Activated T-helper 1 cell treated with anti-CD3 and anti-CD28 coated beads, Interleukin-2, amount 50 U/mL, for 16 hours (primary cell): ENCODE data around the gene MAT2A.
"Not testable (repeated sequence)": the region's sequence is repeated elsewhere in the genome, so short reads cannot be mapped to it uniquely, and the experiment has no call there.

Experiments used
- DNase-seq, 2 donors: peaks; one replicate each; pipeline ENCODE4 v3.0.0-alpha.2; 2020; ENCODE audit warnings: low read depth in 1 of 2, low spot score in 1 of 2

MAT2A gene

DNA sequence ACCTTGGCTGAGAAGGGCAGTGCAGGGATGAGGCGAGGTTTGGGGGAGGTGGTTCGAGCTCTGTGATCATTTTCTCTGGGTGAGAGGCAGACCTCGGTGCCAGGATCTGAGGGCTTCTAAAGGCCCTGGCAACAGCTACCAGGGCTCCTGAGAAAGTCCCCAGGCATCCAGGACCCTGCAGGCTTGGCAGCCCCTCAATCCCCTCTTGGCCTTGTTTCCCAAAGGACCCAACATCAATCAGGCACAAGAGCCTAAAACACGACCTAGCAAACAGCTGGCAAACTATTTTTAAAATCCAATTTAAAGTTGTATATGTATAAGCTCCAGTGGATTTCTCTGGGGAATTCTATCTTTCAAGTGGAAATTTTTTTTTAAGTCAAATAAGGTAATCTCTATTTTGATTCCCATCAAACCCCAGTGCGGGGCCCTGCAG lies 15.0 kb upstream of the MAT2A start:
- no peak for DNase-seq

GRCh38 chr2:85524336-85524908 lies 14.5 kb upstream of the MAT2A start:
- no peak for DNase-seq

- DNase-seq, result no peak
These were observed 13.9 kb upstream of the MAT2A start for GRCh38 chr2:85525029-85525428.

DNA sequence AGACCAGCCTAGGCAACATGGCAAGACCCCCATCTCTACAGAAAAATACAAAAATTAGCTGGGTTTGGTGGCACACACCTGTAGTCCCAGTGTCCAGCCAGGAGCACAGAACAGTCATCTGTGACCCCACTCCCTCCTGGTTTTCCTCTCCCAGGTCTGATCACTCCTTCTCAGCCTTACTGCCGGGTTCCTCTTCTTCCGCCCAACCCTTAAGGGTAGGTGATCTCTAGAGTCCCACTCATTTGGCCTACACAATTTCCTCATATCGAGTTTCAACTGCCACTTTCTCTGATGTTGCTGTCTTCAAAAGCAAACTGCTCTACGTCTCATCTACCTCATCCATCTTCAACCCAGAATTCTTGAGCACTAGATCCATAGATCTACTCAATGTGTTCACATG lies 13.4 kb upstream of the MAT2A start:
- DNase-seq, result no peak

DNA sequence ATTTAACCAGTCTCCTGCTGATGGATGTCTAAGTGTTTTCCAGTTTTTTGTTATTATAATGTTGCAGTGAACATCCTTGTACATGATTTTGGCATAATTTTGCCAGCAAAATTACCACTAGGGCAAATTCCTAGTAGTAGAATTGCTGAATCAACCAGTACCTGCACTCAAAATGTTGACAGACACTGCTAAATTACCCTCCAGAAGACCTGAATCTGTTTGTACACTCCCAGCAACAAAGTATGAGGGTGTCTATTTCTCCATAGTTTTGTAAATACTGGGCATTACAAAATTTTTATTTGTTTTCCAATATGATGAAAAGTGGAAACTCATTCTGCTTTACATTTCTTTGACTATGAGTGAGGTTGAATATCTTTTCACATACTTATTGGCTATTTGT lies 11.2 kb upstream of the MAT2A start:
- DNase-seq, result no peak

DNA sequence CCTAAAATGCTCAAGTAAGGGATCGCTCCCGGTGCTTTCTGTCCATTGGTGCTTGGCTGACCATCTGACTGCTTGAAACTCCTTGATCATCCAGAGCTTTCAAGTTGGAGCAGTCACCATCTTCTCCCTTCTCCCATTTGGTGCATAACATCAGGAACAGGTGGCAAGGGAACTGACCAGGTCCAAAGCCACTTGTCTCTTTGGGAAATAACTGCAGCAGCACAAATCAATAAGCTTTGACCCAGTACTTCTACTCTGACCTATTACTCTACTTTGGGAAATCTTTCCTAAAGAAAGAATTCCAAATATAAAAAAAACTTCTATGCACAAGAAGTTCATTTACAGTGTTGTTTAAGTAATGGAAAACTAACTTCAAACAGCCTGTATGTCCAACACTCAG lies 10.6 kb upstream of the MAT2A start:
- DNase-seq, result no peak

DNA sequence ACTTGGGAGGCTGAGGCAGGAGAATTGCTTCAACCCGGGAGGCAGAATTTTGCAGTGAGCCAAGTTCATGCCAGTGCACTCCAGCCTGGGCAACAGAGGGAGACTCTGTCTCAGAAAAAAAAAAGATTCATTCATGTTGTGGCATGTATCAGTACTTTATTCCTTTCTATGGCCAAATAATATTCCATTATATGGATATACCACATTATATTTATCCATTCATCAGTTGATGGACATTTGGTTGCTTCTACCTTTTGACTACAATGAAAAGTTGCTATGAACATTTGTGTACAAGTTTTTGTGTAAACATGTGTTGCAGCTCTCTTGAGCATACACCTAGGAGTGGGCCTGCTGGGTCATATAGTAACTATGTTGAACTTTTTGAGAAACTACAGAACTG lies 9.2 kb upstream of the MAT2A start:
- no peak for DNase-seq

DNA sequence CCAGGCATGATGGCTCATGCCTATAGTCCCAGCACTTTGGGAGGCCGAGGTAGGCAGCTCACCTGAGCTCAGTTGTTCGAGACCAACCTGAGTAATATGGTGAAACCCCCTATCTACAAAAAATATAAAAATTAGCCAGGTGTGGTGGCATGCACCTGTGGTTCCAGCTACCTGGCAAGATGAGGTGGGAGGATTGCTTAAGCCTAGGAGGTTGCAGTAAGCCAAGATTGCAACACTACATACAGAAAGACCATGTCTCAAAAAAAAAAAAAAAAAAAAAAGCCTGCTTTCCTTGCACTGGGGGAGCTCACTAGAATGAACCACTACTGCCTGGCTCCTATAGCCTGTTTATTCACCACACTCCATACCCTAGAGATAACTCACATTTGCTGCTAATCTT lies 7.4 kb upstream of the MAT2A start:
- DNase-seq, result no peak

GRCh38 chr2:85534099-85534498 lies 4.9 kb upstream of the MAT2A start:
- no peak for DNase-seq

DNA sequence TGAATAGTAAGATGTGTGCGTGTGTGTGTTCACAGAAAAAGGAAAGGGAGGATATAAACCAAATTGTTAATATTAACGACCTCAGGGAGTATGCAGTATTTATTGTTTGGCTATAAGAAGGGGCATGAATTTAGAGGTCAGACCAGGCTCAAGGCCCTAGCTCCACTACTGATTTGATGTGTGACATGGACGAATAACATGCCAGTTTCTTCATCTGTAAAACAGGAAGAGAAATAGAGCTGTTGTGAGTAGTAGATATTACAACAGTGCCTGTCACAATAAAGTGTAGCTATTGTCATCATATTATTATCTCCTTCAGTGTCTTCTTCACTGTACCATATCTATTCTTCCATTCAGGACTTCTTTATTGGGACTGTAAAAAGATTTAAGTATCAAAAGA lies 4.1 kb upstream of the MAT2A start:
- DNase-seq, result no peak

- DNase-seq, result no peak
These were observed 2.5 kb upstream of the MAT2A start for GRCh38 chr2:85536479-85536878.

- peak in 1 of 2 donors; percentile 15 for DNase-seq
These were observed 1.1 kb upstream of the MAT2A start for GRCh38 chr2:85537600-85538506.

DNA sequence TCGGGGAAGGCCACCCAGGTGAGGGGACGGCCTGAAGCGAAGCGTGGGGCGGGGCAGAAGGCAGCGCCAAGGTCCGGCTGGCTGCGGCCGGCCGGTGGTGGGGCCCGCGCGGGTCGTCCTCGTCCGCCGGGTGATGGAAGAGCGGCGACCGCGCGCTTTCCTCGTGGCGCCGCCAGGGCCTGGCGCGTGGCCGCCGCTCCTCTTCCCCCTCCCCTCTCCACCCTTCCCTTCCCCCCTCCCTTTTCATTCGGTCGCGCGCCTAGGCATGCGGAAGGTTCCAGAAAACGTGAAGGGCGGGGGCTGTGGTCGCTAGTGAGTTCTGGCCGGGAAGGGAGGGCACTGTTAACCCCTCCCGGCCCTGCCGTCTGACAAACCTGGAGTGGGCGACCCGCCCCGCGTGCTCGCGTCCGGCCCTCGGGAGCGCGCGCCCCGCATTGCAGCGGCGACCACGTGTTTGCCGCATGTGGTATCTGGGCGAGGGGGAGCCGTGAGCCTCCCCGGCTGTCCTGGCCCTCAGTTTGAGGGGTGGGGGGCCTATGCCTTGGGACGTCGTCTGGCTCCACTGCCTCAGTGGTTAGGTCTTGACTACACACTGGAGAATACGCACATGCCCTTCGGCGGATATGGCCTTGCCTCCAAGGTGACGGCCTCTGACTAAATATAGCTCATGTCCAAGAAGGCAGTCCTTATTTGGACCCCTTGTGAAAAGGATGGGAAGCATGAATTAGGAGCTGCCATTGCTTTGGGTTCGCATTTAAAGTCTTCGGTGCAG lies 579 bp downstream of the MAT2A start:
- peak; percentile 46 to 68 for DNase-seq

GRCh38 chr2:85540133-85540648 lies 1.2 kb downstream of the MAT2A start:
- no peak for DNase-seq

DNA sequence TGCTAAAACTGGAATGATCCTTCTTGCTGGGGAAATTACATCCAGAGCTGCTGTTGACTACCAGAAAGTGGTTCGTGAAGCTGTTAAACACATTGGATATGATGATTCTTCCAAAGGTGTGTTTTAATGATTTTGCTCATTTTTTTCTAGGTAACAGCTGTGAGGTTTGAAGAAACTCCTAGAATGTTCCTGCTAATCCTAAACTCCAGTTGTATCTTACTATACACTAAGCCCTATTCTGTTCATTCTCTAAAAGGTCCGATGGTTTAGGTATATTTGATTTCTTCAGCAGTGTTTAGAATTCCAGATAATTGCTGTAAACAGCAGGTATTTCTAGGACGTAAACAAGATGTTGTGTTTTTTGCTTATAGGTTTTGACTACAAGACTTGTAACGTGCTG lies 2.3 kb downstream of the MAT2A start:
- no peak for DNase-seq

DNA sequence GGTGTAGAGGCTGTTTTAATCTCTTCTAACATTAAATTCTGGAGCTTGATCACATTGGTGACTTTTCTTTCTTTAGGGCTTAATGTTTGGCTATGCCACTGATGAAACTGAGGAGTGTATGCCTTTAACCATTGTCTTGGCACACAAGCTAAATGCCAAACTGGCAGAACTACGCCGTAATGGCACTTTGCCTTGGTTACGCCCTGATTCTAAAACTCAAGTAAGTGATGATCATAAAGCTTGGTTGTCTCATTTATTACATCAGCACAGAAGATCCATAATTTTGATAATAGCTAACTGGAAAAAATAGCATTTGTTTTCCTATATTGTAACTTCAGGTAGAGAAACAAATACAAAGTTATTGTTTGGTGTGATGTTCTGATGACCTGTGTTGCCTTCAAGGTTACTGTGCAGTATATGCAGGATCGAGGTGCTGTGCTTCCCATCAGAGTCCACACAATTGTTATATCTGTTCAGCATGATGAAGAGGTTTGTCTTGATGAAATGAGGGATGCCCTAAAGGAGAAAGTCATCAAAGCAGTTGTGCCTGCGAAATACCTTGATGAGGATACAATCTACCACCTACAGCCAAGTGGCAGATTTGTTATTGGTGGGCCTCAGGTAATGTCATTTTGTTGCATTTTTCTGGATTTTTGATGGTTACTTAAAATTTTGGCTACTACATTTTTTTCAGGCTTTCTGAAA lies 2.9 kb downstream of the MAT2A start:
- no peak for DNase-seq

DNA sequence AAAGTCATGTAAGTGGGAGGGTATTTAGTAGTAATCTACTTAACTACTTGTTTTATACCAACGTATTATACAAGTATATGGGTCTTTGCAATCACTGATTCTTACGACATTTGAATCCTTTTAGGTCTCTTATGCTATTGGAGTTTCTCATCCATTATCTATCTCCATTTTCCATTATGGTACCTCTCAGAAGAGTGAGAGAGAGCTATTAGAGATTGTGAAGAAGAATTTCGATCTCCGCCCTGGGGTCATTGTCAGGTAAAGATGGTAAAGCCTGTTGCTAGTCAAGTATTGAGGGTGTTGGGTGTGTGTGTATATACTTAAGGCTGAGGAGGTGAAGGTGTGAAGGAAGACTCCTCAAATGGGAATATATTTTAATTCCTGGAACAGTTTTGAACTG lies 3.8 kb downstream of the MAT2A start:
- no peak for DNase-seq

DNA sequence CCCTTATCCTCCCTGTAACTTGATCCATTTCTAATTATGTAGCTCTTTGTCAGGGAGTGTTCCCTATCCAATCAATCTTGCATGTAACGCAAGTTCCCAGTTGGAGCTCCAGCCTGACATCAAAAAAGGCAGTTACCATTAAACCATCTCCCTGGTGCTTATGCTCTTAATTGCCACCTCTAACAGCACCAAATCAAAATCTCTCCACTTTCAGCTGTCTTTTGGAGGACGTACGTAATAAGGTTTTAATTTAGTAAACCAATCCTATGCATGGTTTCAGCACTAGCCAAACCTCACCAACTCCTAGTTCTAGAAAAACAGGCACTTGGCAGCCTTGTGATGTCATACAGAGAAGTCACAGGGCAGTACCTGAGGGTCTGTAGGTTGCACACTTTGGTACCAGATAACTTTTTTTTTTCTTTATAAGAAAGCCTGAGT lies 5.3 kb downstream of the MAT2A start:
- not testable (repeated sequence) for DNase-seq

DNA sequence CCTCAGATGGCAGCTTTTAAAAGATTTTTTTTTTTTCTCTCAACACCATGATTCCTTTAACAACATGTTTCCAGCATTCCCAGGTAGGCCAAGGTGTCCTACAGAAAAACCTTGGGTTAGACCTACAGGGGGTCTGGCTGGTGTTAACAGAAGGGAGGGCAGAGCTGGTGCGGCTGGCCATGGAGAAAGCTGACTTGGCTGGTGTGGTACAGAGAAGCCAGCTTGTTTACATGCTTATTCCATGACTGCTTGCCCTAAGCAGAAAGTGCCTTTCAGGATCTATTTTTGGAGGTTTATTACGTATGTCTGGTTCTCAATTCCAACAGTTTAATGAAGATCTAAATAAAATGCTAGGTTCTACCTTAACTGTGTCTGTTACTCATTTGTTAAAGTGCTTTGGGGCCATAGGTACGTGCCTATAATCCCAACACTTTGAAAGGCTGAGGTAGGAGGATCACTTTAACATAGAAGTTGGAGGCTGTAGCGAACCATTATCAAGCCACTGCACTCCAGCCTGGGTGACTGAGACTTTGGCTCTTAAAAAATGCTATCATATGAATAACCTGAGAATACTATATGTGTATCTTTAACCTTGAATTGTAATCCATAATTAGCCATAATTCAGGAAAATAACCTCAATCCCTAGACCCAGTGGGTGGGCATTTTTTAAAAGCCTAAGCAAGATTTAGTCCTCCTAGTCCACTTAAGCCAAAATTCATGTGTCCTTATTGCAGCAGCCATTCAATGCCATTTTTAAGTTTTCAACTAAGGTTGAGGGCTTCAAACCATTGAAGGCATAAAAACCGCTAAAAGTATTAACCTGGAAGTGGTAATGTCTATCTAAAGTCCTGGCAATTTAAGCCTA lies 6.2 kb downstream of the MAT2A start:
- not testable (repeated sequence) for DNase-seq

GRCh38 chr2:85545780-85546240 lies 6.8 kb downstream of the MAT2A start:
- no peak for DNase-seq
